Nephron progenitor cell (in vitro differentiated cells): ENCODE results near the gene KLHDC4.

ENCODE experiments used
- DNase-seq: peaks from one replicate; pipeline ENCODE4 v3.0.0; 2021
- H3K27ac Mint-ChIP-seq: 2 replicates; pipeline ENCODE4 v1.8.0; 2021; ENCODE audit warnings: mild to moderate bottlenecking, moderate library complexity, mixed read lengths
- H3K27me3 Mint-ChIP-seq: 2 replicates; pipeline ENCODE4 v1.8.0; 2021; ENCODE audit warnings: mild to moderate bottlenecking, low read depth, mixed read lengths; ENCODE audit not compliant: poor library complexity
- H3K36me3 Mint-ChIP-seq: 2 replicates; pipeline ENCODE4 v1.8.0; 2021; ENCODE audit warnings: low read depth, mixed read lengths
- H3K4me1 Mint-ChIP-seq: 2 replicates; pipeline ENCODE4 v1.8.0; 2021; ENCODE audit warnings: mixed read lengths
- H3K4me3 Mint-ChIP-seq: 2 replicates; pipeline ENCODE4 v1.8.0; 2021; ENCODE audit warnings: mild to moderate bottlenecking, moderate library complexity, mixed read lengths
- H3K9me3 Mint-ChIP-seq: 2 replicates; pipeline ENCODE4 v1.8.0; 2021; ENCODE audit warnings: mild to moderate bottlenecking, moderate library complexity, mixed read lengths
- CTCF ChIP-seq: fragments of 200-600 bp; sonication (generic); IDR thresholded peaks from 2 replicates; pipeline ENCODE4 v1.5.0; 2021; ENCODE audit warnings: antibody characterized with exemption

The KLHDC4 gene

GRCh38 chr16:87694441-87695125 lies 71.2 kb downstream of the KLHDC4 start:
- no peak overlapping the region for H3K4me3 Mint-ChIP-seq
- H3K27ac Mint-ChIP-seq: no peak overlapping the region
- no peaks in the 10 kb centered on the region for H3K27me3 Mint-ChIP-seq
- peaks cover 6% of the 10 kb centered on the region for H3K36me3 Mint-ChIP-seq
- DNase-seq: no peak
- no peaks in the 10 kb centered on the region for H3K9me3 Mint-ChIP-seq
- no peak for TF ChIP-seq CTCF
- no peaks in the 10 kb centered on the region for H3K4me1 Mint-ChIP-seq

DNA sequence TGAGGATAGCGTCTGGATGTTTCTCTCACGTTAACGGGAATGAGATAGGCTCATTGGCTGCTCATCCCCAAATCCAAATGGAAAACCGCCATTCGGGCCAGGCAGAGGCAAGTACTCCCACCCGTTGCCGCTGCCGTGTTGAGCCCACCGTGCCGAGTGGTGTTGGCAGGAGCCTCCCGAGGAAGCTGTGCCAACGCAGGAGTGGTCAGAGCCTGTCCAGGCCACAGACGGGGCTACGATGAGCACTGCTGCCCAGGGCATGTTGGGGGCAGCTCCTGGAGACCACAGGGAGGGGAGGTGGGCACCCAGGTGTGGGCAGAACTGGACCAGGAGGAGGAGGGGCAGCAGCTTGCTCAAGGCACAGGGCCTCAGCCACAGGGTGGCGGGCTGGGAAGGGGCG lies 72.0 kb downstream of the KLHDC4 start:
- Mint-ChIP-seq H3K9me3 (no peaks in the 10 kb centered on the region), H3K27me3 (no peaks in the 10 kb centered on the region), H3K4me1 (no peaks in the 10 kb centered on the region), H3K36me3 (peaks cover 6% of the 10 kb centered on the region), H3K27ac (no peak overlapping the region), H3K4me3 (no peak overlapping the region)
- TF ChIP-seq CTCF: no peak
- no peak for DNase-seq

DNA sequence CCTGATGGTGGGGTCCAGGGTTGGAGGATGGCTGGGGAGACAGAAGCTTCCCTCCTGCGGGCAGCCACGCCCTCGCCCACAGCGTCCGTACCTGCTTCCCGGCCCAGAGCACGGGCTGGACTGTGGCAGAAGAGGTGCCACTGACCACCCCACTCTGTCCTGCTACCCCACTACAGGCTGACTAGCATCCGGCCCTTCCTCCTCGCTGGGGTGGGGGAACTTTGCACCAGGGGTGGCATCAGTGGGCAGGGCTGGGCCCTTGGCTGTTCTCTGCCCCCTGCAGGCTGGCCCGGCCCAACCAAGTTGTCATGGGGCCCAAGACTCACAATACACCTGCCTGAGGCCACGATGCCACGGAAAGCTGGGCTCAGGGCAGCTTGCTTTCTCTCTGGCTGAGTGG lies 73.0 kb downstream of the KLHDC4 start:
- Mint-ChIP-seq H3K4me1 (no peaks in the 10 kb centered on the region), H3K36me3 (peaks cover 6% of the 10 kb centered on the region), H3K27me3 (no peaks in the 10 kb centered on the region), H3K27ac (no peak overlapping the region), H3K9me3 (no peaks in the 10 kb centered on the region), H3K4me3 (no peak overlapping the region)
- DNase-seq: no peak
- TF ChIP-seq CTCF: no peak

DNA sequence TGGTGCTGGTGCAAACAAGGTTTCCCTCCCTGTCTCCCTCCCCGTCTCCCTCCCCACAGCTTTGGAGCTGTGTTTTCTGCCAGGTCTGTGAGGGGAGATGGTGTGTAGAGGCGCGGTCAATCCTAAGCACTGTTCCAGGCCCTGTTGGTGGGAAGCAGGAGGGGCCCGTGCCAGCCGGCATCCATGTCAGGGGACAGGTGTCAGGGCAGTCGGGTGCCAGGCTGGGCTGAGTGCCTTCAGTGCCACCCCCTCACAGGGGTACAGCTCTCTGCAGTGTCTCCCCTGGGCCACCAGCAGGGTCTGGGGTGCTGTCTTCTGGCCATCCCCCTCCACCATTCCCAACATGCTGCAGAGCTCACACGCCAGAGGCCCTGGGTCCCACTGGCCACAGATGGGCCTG lies 73.6 kb downstream of the KLHDC4 start:
- H3K4me1 Mint-ChIP-seq: no peaks in the 10 kb centered on the region
- no peak overlapping the region for H3K4me3 Mint-ChIP-seq
- H3K27me3 Mint-ChIP-seq: no peaks in the 10 kb centered on the region
- TF ChIP-seq CTCF: no peak
- H3K27ac Mint-ChIP-seq: no peak overlapping the region
- peaks cover 6% of the 10 kb centered on the region for H3K36me3 Mint-ChIP-seq
- no peak for DNase-seq
- H3K9me3 Mint-ChIP-seq: no peaks in the 10 kb centered on the region

GRCh38 chr16:87691686-87692079 lies 74.1 kb downstream of the KLHDC4 start:
- DNase-seq: no peak
- Mint-ChIP-seq H3K27ac (no peak overlapping the region), H3K36me3 (peaks cover 4% of the 10 kb centered on the region), H3K9me3 (no peaks in the 10 kb centered on the region), H3K27me3 (no peaks in the 10 kb centered on the region), H3K4me3 (no peak overlapping the region), H3K4me1 (no peaks in the 10 kb centered on the region)
- no peak for TF ChIP-seq CTCF
